K562 (cell line): ENCODE data around the gene NTPCR. TPM values are rescaled to one million over a fixed set of nuclear protein-coding genes. Genes with fewer than 3 reads are reported as not detected.

Source experiments
- ARID2 ChIP-seq: fragments of 450-650 bp; IDR thresholded peaks from 2 replicates; pipeline ENCODE4 v1.6.1; 2017; ENCODE audit warnings: antibody characterized with exemption, mild to moderate bottlenecking
- CAMTA2 ChIP-seq: fragments of 250-450 bp; sonication (Bioruptor Pico); conservative IDR thresholded peaks from 2 replicates; pipeline ENCODE4 v1.5.1; 2022
- CXXC5 ChIP-seq: fragments of 250-450 bp; sonication (Bioruptor Pico); IDR thresholded peaks from 2 replicates; pipeline ENCODE4 v1.8.0; 2022; ENCODE audit warnings: inconsistent platforms, mild to moderate bottlenecking, moderate library complexity
- RB1 ChIP-seq: fragments of 450-650 bp; IDR thresholded peaks from 2 replicates; pipeline ENCODE4 v1.6.1; 2017; ENCODE audit warnings: low read depth, mild to moderate bottlenecking
- TEAD2 ChIP-seq: fragments of 450-650 bp; IDR thresholded peaks from 2 replicates; pipeline ENCODE4 v1.6.1; 2016; ENCODE audit warnings: missing genetic modification characterization, control low read depth, missing compliant biosample characterization
- ZNF263 ChIP-seq: sonication (generic); formaldehyde crosslinking; IDR thresholded peaks from 2 replicates; pipeline ENCODE4 v1.8.0; 2022; ENCODE audit warnings: mild to moderate bottlenecking, missing genetic modification reagents, borderline replicate concordance
- ZNF695 ChIP-seq: fragments of 450-650 bp; formaldehyde crosslinking; IDR thresholded peaks from 2 replicates; pipeline ENCODE4 v1.4.0; 2020; ENCODE audit warnings: mild to moderate bottlenecking, moderate library complexity
- polyA plus RNA-seq, 8 experiments: library from polyadenylated mRNA; depleted of rRNA in 4 of 8; stranded (reverse) in 5 of 8; unstranded in 3 of 8; fragments of >200 nt; fragmentation: Nextera tagmentation in 2 of 8; fragmentation: Illumina TruSeq in 1 of 8; extraction: Ambion mirVana in 2 of 8; extraction: Trizol in 1 of 8; gene quantifications; 2 replicates each; pipeline versions ENCODE4 v1.2.1 to v1.2.3, GENCODE V29; 2011 to 2014; ENCODE audit warnings: inconsistent platforms in 1 of 8, missing spikeins in 1 of 8
- total RNA-seq, 7 experiments: library from RNA; depleted of rRNA in 6 of 7; stranded (reverse); fragments of >200 nt in 6 of 7; fragmentation: Illumina TruSeq in 2 of 7; extraction: Trizol in 2 of 7; gene quantifications; 2 replicates each; pipeline versions ENCODE4 v1.2.1 to v1.2.3, GENCODE V29; 2011 to 2021; ENCODE audit warnings: low replicate concordance in 1 of 7
- TF ChIP-seq, protein P1 (sequence below), 2 experiments: fragments of 450-650 bp in 1 of 2; IDR thresholded peaks; 2 replicates each; pipeline ENCODE4 v1.6.1; 2011 to 2017; ENCODE audit warnings: low read depth in 2 of 2, antibody characterized with exemption in 1 of 2, borderline replicate concordance in 1 of 2, low read length in 1 of 2, mild to moderate bottlenecking in 1 of 2, mixed read lengths in 1 of 2; ENCODE audit not compliant: control insufficient read depth in 1 of 2
- TF ChIP-seq, protein P2 (sequence below), 2 experiments: fragments of 200-800 bp in 1 of 2; sonication (Bioruptor generic) in 1 of 2; sonication (generic) in 1 of 2; formaldehyde crosslinking in 1 of 2; IDR thresholded peaks in 1 of 2; conservative IDR thresholded peaks in 1 of 2; 2 replicates each; pipeline versions ENCODE4 v1.5.0 to v1.6.1; 2016 to 2020; ENCODE audit warnings: missing compliant biosample characterization in 1 of 2, missing genetic modification characterization in 1 of 2, missing genetic modification reagents in 1 of 2

NTPCR gene
- total and polyA plus RNA-seq, 9 of the 15 experiments (the other 6 are each of a cell fraction or from before 2014, with no cell fraction given), result 19.3 to 105 (median 48.8) TPM

DNA sequence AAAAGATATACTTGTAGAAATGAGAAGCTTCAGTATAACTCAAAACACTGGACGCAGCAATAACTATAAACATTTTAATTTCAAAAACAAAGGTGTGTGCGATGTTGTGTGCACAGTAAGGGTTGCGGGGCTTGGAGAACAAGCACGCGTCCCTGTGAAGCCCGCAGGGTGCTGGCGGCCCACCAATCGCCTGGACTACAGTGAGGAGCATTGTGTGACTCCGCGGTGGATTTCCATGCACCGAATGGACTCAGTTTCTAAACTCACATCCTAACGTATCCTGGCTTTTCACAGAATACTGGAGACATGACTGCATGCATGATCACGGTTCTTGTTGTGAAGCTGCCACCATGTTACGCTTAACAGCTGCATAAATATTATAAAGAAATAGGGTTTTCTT is 33.0 kb downstream of the NTPCR start (continued):
- TF ChIP-seq, protein P1, sequence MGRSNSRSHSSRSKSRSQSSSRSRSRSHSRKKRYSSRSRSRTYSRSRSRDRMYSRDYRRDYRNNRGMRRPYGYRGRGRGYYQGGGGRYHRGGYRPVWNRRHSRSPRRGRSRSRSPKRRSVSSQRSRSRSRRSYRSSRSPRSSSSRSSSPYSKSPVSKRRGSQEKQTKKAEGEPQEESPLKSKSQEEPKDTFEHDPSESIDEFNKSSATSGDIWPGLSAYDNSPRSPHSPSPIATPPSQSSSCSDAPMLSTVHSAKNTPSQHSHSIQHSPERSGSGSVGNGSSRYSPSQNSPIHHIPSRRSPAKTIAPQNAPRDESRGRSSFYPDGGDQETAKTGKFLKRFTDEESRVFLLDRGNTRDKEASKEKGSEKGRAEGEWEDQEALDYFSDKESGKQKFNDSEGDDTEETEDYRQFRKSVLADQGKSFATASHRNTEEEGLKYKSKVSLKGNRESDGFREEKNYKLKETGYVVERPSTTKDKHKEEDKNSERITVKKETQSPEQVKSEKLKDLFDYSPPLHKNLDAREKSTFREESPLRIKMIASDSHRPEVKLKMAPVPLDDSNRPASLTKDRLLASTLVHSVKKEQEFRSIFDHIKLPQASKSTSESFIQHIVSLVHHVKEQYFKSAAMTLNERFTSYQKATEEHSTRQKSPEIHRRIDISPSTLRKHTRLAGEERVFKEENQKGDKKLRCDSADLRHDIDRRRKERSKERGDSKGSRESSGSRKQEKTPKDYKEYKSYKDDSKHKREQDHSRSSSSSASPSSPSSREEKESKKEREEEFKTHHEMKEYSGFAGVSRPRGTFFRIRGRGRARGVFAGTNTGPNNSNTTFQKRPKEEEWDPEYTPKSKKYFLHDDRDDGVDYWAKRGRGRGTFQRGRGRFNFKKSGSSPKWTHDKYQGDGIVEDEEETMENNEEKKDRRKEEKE (IDR thresholded peaks at IDR 0.05; ENCODE audit: borderline replicate concordance in 1 of 2, control insufficient read depth in 1 of 2, low read depth in 2 of 2, low read length in 1 of 2), result no peak
- no peak for TF ChIP-seq ARID2
- TF ChIP-seq TEAD2 (tag), result no peak
- no peak for TF ChIP-seq ZNF263 (CRISPR knock-in tag)
- no peak for TF ChIP-seq CAMTA2 (CRISPR knock-in tag)
- TF ChIP-seq, protein P2, sequence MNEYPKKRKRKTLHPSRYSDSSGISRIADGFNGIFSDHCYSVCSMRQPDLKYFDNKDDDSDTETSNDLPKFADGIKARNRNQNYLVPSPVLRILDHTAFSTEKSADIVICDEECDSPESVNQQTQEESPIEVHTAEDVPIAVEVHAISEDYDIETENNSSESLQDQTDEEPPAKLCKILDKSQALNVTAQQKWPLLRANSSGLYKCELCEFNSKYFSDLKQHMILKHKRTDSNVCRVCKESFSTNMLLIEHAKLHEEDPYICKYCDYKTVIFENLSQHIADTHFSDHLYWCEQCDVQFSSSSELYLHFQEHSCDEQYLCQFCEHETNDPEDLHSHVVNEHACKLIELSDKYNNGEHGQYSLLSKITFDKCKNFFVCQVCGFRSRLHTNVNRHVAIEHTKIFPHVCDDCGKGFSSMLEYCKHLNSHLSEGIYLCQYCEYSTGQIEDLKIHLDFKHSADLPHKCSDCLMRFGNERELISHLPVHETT (CRISPR knock-in tag; conservative IDR thresholded peaks at IDR 0.05 in 1 of 2, IDR thresholded peaks at IDR 0.05 in 1 of 2), result no peak
- no peak for TF ChIP-seq RB1
- TF ChIP-seq CXXC5, result no peak
- TF ChIP-seq ZNF695, result no peak
